GM20000 (cell line): ENCODE data around the gene CUX1.

ENCODE experiments used
- DNase-seq: peaks from one replicate; pipeline ENCODE4 v3.0.0; 2012; ENCODE audit warnings: low spot score
- CTCF ChIP-seq: IDR thresholded peaks from 2 replicates; pipeline ENCODE4 v1.5.1; 2012; ENCODE audit warnings: mild to moderate bottlenecking, control low read depth; ENCODE audit errors: extremely low read depth, missing control alignments

CUX1 gene

GRCh38 chr7:102096012-102096332, 278.5 kb downstream of the CUX1 start:
- no peak for DNase-seq
- TF ChIP-seq CTCF: no peak

GRCh38 chr7:102096706-102097427, 279.4 kb downstream of the CUX1 start:
- TF ChIP-seq CTCF: no peak
- DNase-seq: no peak

- no peak for DNase-seq
- TF ChIP-seq CTCF: no peak
These were observed 280.3 kb downstream of the CUX1 start for GRCh38 chr7:102097601-102098161.

- DNase-seq: no peak
- no peak for TF ChIP-seq CTCF
These were observed 281.6 kb downstream of the CUX1 start for GRCh38 chr7:102098986-102099385.

- no peak for TF ChIP-seq CTCF
- DNase-seq: no peak
These were observed 282.0 kb downstream of the CUX1 start for GRCh38 chr7:102099474-102099873.

- no peak for TF ChIP-seq CTCF
- DNase-seq: no peak
These were observed 283.7 kb downstream of the CUX1 start for GRCh38 chr7:102101111-102101551.

GRCh38 chr7:102101926-102102325, 284.5 kb downstream of the CUX1 start:
- TF ChIP-seq CTCF: no peak
- DNase-seq: no peak
